ENCODE measurements around the gene CORO6. TPM values are rescaled to one million over a fixed set of nuclear protein-coding genes. Genes with fewer than 3 reads are reported as not detected.

Gene CORO6
- polyA plus RNA-seq, 1 donor from 2014 or later, result 4.3 TPM

- Histone ChIP-seq H3K79me2 (replicated peaks; ENCODE audit: insufficient read depth, low read length) (no peaks in the 10 kb centered on the region), H3K4me3 (ENCODE audit: low read length) (peak overlapping the region; percentile 29), H3K4me2 (ENCODE audit: low read length) (no peak overlapping the region), H3F3A (ENCODE audit: insufficient read depth, low read length, poor library complexity, severe bottlenecking) (no peaks in the 10 kb centered on the region), H3K27me3 (ENCODE audit: insufficient read depth, low read depth, low read length) (no peaks in the 10 kb centered on the region), H3K9ac (ENCODE audit: low read length) (no peak overlapping the region), H2AFZ (ENCODE audit: low read depth, low read length) (no peak overlapping the region), H4K20me1 (ENCODE audit: insufficient read depth) (no peaks in the 10 kb centered on the region), H3K27ac (ENCODE audit: low read length) (peak overlapping the region; percentile 45), H3K36me3 (ENCODE audit: insufficient read depth, low read length) (no peaks in the 10 kb centered on the region), H3K9me2 (ENCODE audit: insufficient read depth, low read length) (no peaks in the 10 kb centered on the region), H3K9me3 (ENCODE audit: low read length) (no peaks in the 10 kb centered on the region)
- TF ChIP-seq MXI1 (conservative IDR thresholded peaks at IDR 0.05; ENCODE audit: poor library complexity, severe bottlenecking) (peak; percentile 19), TAF1 (IDR thresholded peaks at IDR 0.05; ENCODE audit: low read depth) (no peak)
Measured at GRCh38 chr17:29640413-29640812, 17.7 kb upstream of the CORO6 start.

DNA sequence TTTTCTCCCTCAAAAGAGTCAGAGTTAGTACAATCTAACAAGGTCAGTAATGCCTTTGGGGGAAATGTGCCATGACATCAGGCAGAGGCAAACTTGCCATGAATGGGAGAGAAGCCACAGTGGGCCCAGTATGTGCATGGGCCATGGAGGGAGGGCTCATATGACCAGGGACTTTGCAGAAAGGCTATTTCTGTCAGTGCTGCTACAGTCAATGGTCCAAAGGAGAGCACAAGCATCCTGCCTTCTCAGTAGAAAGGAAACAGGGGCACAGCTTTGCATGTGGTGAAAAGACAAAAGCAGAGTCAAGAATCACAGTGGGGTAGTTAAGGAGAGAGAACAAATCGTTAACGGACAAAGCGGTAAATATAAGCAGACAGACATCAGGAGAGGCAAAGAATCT, 11.2 kb upstream of the CORO6 start:
- Histone ChIP-seq H3K27ac (ENCODE audit: low read length) (no peak overlapping the region), H3F3A (ENCODE audit: insufficient read depth, low read length, poor library complexity, severe bottlenecking) (no peaks in the 10 kb centered on the region), H3K36me3 (ENCODE audit: insufficient read depth, low read length) (peaks cover 8% of the 10 kb centered on the region), H4K20me1 (ENCODE audit: insufficient read depth) (no peaks in the 10 kb centered on the region), H3K27me3 (ENCODE audit: insufficient read depth, low read depth, low read length) (no peaks in the 10 kb centered on the region), H3K9me3 (ENCODE audit: low read length) (no peaks in the 10 kb centered on the region), H3K4me2 (ENCODE audit: low read length) (no peak overlapping the region), H3K4me3 (ENCODE audit: low read length) (no peak overlapping the region), H2AFZ (ENCODE audit: low read depth, low read length) (no peak overlapping the region), H3K9ac (ENCODE audit: low read length) (no peak overlapping the region), H3K9me2 (ENCODE audit: insufficient read depth, low read length) (no peaks in the 10 kb centered on the region), H3K79me2 (replicated peaks; ENCODE audit: insufficient read depth, low read length) (no peaks in the 10 kb centered on the region)
- no peak for TF ChIP-seq SMC3 (conservative IDR thresholded peaks at IDR 0.05; ENCODE audit: poor library complexity)
- no peak for TF ChIP-seq EZH2 (IDR thresholded peaks at IDR 0.05; ENCODE audit: borderline replicate concordance, insufficient read depth, low read length, poor library complexity, severe bottlenecking)
- TF ChIP-seq TAF1 (IDR thresholded peaks at IDR 0.05; ENCODE audit: low read depth), result no peak
- TF ChIP-seq RAD21 (conservative IDR thresholded peaks at IDR 0.05), result no peak
- TF ChIP-seq, protein P1, sequence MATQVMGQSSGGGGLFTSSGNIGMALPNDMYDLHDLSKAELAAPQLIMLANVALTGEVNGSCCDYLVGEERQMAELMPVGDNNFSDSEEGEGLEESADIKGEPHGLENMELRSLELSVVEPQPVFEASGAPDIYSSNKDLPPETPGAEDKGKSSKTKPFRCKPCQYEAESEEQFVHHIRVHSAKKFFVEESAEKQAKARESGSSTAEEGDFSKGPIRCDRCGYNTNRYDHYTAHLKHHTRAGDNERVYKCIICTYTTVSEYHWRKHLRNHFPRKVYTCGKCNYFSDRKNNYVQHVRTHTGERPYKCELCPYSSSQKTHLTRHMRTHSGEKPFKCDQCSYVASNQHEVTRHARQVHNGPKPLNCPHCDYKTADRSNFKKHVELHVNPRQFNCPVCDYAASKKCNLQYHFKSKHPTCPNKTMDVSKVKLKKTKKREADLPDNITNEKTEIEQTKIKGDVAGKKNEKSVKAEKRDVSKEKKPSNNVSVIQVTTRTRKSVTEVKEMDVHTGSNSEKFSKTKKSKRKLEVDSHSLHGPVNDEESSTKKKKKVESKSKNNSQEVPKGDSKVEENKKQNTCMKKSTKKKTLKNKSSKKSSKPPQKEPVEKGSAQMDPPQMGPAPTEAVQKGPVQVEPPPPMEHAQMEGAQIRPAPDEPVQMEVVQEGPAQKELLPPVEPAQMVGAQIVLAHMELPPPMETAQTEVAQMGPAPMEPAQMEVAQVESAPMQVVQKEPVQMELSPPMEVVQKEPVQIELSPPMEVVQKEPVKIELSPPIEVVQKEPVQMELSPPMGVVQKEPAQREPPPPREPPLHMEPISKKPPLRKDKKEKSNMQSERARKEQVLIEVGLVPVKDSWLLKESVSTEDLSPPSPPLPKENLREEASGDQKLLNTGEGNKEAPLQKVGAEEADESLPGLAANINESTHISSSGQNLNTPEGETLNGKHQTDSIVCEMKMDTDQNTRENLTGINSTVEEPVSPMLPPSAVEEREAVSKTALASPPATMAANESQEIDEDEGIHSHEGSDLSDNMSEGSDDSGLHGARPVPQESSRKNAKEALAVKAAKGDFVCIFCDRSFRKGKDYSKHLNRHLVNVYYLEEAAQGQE (IDR thresholded peaks at IDR 0.05; ENCODE audit: borderline replicate concordance), result no peak
- TF ChIP-seq EP300 (conservative IDR thresholded peaks at IDR 0.05; ENCODE audit: poor library complexity, severe bottlenecking), result no peak
- TF ChIP-seq MXI1 (conservative IDR thresholded peaks at IDR 0.05; ENCODE audit: poor library complexity, severe bottlenecking), result no peak

GRCh38 chr17:29630630-29631193, 8.0 kb upstream of the CORO6 start:
- Histone ChIP-seq H3K9me2 (ENCODE audit: insufficient read depth, low read length) (no peaks in the 10 kb centered on the region), H3K4me3 (ENCODE audit: low read length) (no peak overlapping the region), H4K20me1 (ENCODE audit: insufficient read depth) (no peaks in the 10 kb centered on the region), H2AFZ (ENCODE audit: low read depth, low read length) (no peak overlapping the region), H3K79me2 (replicated peaks; ENCODE audit: insufficient read depth, low read length) (no peaks in the 10 kb centered on the region), H3K9ac (ENCODE audit: low read length) (no peak overlapping the region), H3F3A (ENCODE audit: insufficient read depth, low read length, poor library complexity, severe bottlenecking) (no peaks in the 10 kb centered on the region), H3K27me3 (ENCODE audit: insufficient read depth, low read depth, low read length) (no peaks in the 10 kb centered on the region), H3K4me2 (ENCODE audit: low read length) (no peak overlapping the region), H3K27ac (ENCODE audit: low read length) (no peak overlapping the region), H3K9me3 (ENCODE audit: low read length) (no peaks in the 10 kb centered on the region), H3K36me3 (ENCODE audit: insufficient read depth, low read length) (peaks cover 8% of the 10 kb centered on the region)
- TF ChIP-seq CTCF (IDR thresholded peaks at IDR 0.05; ENCODE audit: poor library complexity, severe bottlenecking), result no peak
- TF ChIP-seq MXI1 (conservative IDR thresholded peaks at IDR 0.05; ENCODE audit: poor library complexity, severe bottlenecking), result no peak
- no peak for TF ChIP-seq RAD21 (conservative IDR thresholded peaks at IDR 0.05)

Measured in neural cell (in vitro differentiated cells).